ENCODE measurements around the gene IGSF9B.

GRCh38 chr11:133886029-133886428, 70.7 kb downstream of the IGSF9B start:
- no peak for TF ChIP-seq CTCF (IDR thresholded peaks at IDR 0.05)
- TF ChIP-seq POLR2A (IDR thresholded peaks at IDR 0.05), result no peak

All from uterus (tissue), 2 donors.